HepG2 (cell line): ENCODE results near the gene OR2F1. TPM values are rescaled to one million over a fixed set of nuclear protein-coding genes. Genes with fewer than 3 reads are reported as not detected.
A peak's percentile ranks its signal among the peaks of the same experiment; 100 is the strongest.

ENCODE experiments used
- ATAC-seq: fragments of 200-7000 bp; cut with Tn5 transposase; 3 replicates; pipeline ENCODE4 v1.9.1; 2020; ENCODE audit warnings: mild to moderate bottlenecking, moderate library complexity
- BruUV-seq: library from RNA; stranded (reverse); fragments of 400-500 nt; replicated peaks from 2 replicates; lab custom pipeline; 2021; lab: Mats Ljungman, UMichigan
- CTCF ChIA-PET: fragments of 300-600 bp; formaldehyde crosslinking; extraction: SDS; loops from one replicate; lab custom pipeline; 2021; ENCODE audit warnings: low total read pairs, inconsistent platforms, low intra/inter-chr PET ratio; lab: Yijun Ruan, JAX
- POLR2A ChIA-PET: fragments of 350-600 bp; sonication (Branson Sonifier 250); formaldehyde crosslinking; loops from one replicate; lab custom pipeline; 2020; ENCODE audit warnings: antibody characterized with exemption, inconsistent platforms; lab: Yijun Ruan, JAX
- DNase-seq: peaks from one replicate; pipeline ENCODE4 v3.0.0-alpha.2; 2015; ENCODE audit warnings: low spot score
- FAIRE-seq: peaks from 3 replicates; lab custom pipeline; 2011; peaks lifted over from hg19 to GRCh38; lab: Jason Lieb, UNC
- H2AFZ ChIP-seq: one replicate; pipeline ENCODE4 v1.6.1; 2011; ENCODE audit warnings: low read length, inconsistent platforms
- H3K27ac ChIP-seq: fragments of 300-600 bp; 3 replicates; pipeline ENCODE4 v1.8.0; 2011; ENCODE audit warnings: mixed run types, mild to moderate bottlenecking, mixed read lengths, low read length, inconsistent platforms; ENCODE audit not compliant: insufficient read depth; ENCODE audit errors: extremely low read length
- H3K27me3 ChIP-seq, 2 experiments: fragments of 200-600 bp in 1 of 2; 2 replicates in 1 of 2; 3 replicates in 1 of 2; pipeline versions ENCODE4 v1.6.0 to v1.8.0; 2011; ENCODE audit warnings: low read length in 2 of 2, mild to moderate bottlenecking in 2 of 2, moderate library complexity in 2 of 2, inconsistent platforms in 1 of 2; ENCODE audit not compliant: insufficient read depth in 2 of 2, control insufficient read depth in 1 of 2
- H3K36me3 ChIP-seq, 2 experiments: fragments of 200-600 bp in 1 of 2; replicated peaks in 1 of 2; 2 replicates in 1 of 2; 3 replicates in 1 of 2; pipeline versions ENCODE4 v1.5.1 to v1.8.0; 2011; ENCODE audit warnings: low read length in 2 of 2, inconsistent platforms in 1 of 2; ENCODE audit not compliant: insufficient read depth in 2 of 2, control insufficient read depth in 1 of 2
- H3K4me1 ChIP-seq: 2 replicates; pipeline ENCODE4 v1.5.1; 2012; ENCODE audit warnings: low read length, inconsistent platforms; ENCODE audit not compliant: insufficient read depth
- H3K4me2 ChIP-seq: 2 replicates; pipeline ENCODE4 v1.6.0; 2011; ENCODE audit warnings: low read depth, low read length, inconsistent platforms
- H3K4me3 ChIP-seq, 3 experiments: fragments of 200-600 bp in 1 of 3; sonication (generic), shearing (Covaris generic) in 1 of 3; replicated peaks in 1 of 3; 2 replicates each; pipeline ENCODE4 v1.5.1; 2011 to 2016; ENCODE audit warnings: low read length in 3 of 3, inconsistent platforms in 2 of 3, low read depth in 2 of 3, mild to moderate bottlenecking in 2 of 3, control low read depth in 1 of 3, mixed read lengths in 1 of 3; ENCODE audit not compliant: insufficient read depth in 1 of 3
- H3K79me2 ChIP-seq: one replicate; pipeline ENCODE4 v1.6.1; 2011; ENCODE audit warnings: low read length, inconsistent platforms; ENCODE audit not compliant: insufficient read depth
- H3K9ac ChIP-seq: 2 replicates; pipeline ENCODE4 v1.6.0; 2011; ENCODE audit warnings: mild to moderate bottlenecking, low read depth, low read length, inconsistent platforms; ENCODE audit not compliant: insufficient read depth
- H3K9me3 ChIP-seq: 2 replicates; pipeline ENCODE4 v1.5.1; 2012; ENCODE audit warnings: mild to moderate bottlenecking, low read length
- H4K20me1 ChIP-seq: 2 replicates; pipeline ENCODE4 v1.6.0; 2011; ENCODE audit warnings: inconsistent platforms, mild to moderate bottlenecking, low read length, moderate library complexity; ENCODE audit not compliant: insufficient read depth
- SMARCC2 ChIP-seq: fragments of 450-650 bp; IDR thresholded peaks from 2 replicates; pipeline ENCODE4 v1.6.1; 2017; ENCODE audit warnings: antibody characterized with exemption, mild to moderate bottlenecking
- ZNF616 ChIP-seq: sonication (generic); formaldehyde crosslinking; IDR thresholded peaks from 2 replicates; pipeline ENCODE4 v1.5.0; 2020; ENCODE audit warnings: low read depth, mild to moderate bottlenecking, missing genetic modification reagents
- WGBS: methylation state at CpG from one replicate; pipeline ENCODE4 v1.1.6; 2017; ENCODE audit warnings: low lambda C conversion rate; 5-methylcytosine and 5-hydroxymethylcytosine counted together
- in situ Hi-C: cut with HindIII; loops from 2 replicates; pipeline ENCODE4 v1.10.0; 2017; ENCODE audit warnings: low pct_unique_long_range_greater_than_20kb; ENCODE audit not compliant: extremely low pct_ligation_motif_present
- intact Hi-C: fragments of 100-400 bp; cut with micrococcal nuclease; formaldehyde crosslinking; loops from one replicate; pipeline ENCODE4 v1.10.0; 2022; ENCODE audit not compliant: unreplicated experiment
- polyA plus RNA-seq, 8 experiments: library from polyadenylated mRNA; depleted of rRNA in 3 of 8; stranded (reverse) in 7 of 8; unstranded in 1 of 8; fragments of >200 nt; fragmentation: Illumina TruSeq in 4 of 8; extraction: Trizol in 4 of 8; gene quantifications; 2 replicates each; pipeline versions ENCODE4 v1.2.1 to v1.2.3, GENCODE V29; 2011 to 2016; ENCODE audit warnings: low read depth in 4 of 8, missing spikeins in 1 of 8, mixed read lengths in 1 of 8; ENCODE audit not compliant: insufficient read depth in 1 of 8
- total RNA-seq, 5 experiments: library from RNA; depleted of rRNA; stranded (reverse); fragments of >200 nt; fragmentation: Illumina TruSeq; extraction: Trizol; gene quantifications; 2 replicates each; pipeline ENCODE4 v1.2.3, GENCODE V29; 2016; ENCODE audit warnings: low read depth in 1 of 5
- TF ChIP-seq, protein P1 (sequence below), 2 experiments: sonication (generic) in 1 of 2; formaldehyde crosslinking in 1 of 2; IDR thresholded peaks; 2 replicates each; pipeline versions ENCODE4 v1.4.0 to v1.6.1; 2016 to 2020; ENCODE audit warnings: borderline replicate concordance in 1 of 2, low read depth in 1 of 2, mild to moderate bottlenecking in 1 of 2, missing genetic modification reagents in 1 of 2
- TF ChIP-seq, protein P2 (sequence below): IDR thresholded peaks from 2 replicates; pipeline ENCODE4 v1.6.1; 2018; ENCODE audit warnings: missing genetic modification reagents, mild to moderate bottlenecking, missing compliant biosample characterization
- TF ChIP-seq, protein P3 (sequence below): IDR thresholded peaks from 2 replicates; pipeline ENCODE4 v1.6.1; 2016; ENCODE audit warnings: control low read depth
- TF ChIP-seq, protein P4 (sequence below): sonication (generic); formaldehyde crosslinking; IDR thresholded peaks from 2 replicates; pipeline ENCODE4 v1.9.0; 2022; ENCODE audit warnings: low read depth, missing genetic modification reagents

OR2F1 gene
- total and polyA plus RNA-seq, 2 of the 13 experiments (the other 11 are each of a cell fraction or from before 2014, with no cell fraction given) = 0.36 to 1.5 TPM

DNA sequence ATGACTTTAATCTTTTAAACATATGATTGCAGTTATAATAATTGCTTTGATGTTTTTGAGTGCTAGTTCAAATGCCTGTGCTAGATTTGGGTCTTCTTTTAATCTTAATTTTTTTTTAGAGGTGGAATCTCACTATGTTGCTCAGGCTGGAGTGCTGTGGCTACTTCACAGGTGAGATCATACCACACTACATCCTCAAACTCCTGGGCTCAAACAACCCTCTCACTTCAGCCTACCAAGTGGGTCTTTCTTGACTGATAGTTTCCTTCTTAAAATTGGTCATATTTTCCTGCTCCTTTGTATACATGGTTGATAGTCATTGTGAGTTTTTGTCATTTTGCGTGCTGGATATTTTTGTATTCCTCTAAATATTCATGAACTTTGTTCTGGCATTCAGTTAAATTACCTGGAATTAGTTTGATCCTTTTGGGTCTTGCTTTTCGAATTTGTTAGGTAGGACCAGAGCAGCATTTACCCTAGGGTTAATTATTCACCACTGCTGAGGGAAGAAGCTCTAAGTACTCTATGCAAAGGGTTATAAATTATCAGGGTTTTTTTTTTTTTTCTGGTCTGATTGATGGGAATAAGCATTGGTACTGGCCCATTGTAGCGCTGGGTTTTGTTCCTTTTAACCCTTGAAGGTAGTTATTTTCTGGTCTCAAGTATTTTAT, 40.6 kb upstream of the OR2F1 start (continued):
- TF ChIP-seq, protein P1, sequence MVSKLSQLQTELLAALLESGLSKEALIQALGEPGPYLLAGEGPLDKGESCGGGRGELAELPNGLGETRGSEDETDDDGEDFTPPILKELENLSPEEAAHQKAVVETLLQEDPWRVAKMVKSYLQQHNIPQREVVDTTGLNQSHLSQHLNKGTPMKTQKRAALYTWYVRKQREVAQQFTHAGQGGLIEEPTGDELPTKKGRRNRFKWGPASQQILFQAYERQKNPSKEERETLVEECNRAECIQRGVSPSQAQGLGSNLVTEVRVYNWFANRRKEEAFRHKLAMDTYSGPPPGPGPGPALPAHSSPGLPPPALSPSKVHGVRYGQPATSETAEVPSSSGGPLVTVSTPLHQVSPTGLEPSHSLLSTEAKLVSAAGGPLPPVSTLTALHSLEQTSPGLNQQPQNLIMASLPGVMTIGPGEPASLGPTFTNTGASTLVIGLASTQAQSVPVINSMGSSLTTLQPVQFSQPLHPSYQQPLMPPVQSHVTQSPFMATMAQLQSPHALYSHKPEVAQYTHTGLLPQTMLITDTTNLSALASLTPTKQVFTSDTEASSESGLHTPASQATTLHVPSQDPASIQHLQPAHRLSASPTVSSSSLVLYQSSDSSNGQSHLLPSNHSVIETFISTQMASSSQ (IDR thresholded peaks at IDR 0.05; ENCODE audit: low read depth) = peak; percentile 70
- TF ChIP-seq, protein P1 (CRISPR knock-in tag; IDR thresholded peaks at IDR 0.05; ENCODE audit: borderline replicate concordance) = peak; percentile 65; the same call in 1 of the 2 replicates
- no peak for TF ChIP-seq ZNF616 (CRISPR knock-in tag)
- TF ChIP-seq, protein P2, sequence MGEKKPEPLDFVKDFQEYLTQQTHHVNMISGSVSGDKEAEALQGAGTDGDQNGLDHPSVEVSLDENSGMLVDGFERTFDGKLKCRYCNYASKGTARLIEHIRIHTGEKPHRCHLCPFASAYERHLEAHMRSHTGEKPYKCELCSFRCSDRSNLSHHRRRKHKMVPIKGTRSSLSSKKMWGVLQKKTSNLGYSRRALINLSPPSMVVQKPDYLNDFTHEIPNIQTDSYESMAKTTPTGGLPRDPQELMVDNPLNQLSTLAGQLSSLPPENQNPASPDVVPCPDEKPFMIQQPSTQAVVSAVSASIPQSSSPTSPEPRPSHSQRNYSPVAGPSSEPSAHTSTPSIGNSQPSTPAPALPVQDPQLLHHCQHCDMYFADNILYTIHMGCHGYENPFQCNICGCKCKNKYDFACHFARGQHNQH (CRISPR knock-in tag) = no peak

DNA sequence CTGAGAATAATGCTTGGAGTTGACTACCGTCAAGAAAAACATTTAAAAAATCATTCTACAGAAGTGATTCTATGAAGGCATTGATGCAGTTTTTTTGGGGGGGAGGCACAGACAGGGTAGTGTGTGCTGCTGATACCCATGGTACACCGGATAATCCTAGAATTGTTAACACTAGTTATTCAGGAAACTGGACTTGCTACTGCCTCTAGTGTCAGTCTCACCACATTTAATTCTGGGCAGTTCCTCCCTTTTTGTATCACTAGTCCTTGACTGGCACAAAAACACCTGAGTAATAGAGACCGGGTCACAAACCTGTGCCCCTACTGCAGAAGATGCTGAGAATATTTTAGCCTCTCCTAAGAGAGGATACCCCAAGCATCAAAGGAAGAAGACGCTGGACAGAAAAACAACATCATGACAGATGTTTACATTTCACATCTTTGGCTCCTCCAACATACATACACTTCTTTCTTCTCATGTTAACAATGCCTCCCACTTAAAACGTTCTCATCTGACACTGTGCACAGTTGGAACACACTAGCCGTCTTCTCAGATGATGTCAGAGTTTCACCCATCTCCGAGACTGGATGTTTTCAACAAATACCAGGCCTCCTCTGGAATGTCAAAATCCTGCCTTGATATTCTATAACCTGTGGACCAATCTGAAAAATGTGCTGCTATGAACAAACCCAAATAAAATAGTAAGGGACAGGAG, 39.5 kb upstream of the OR2F1 start:
- Histone ChIP-seq H3K9ac (no peak overlapping the region), H3K4me2 (no peak overlapping the region), H3K79me2 (no peaks in the 10 kb centered on the region), H3K9me3 (no peaks in the 10 kb centered on the region), H3K36me3 (no peaks in the 10 kb centered on the region), H3K27ac (no peak overlapping the region), H2AFZ (no peak overlapping the region), H4K20me1 (no peaks in the 10 kb centered on the region), H3K27me3 (no peaks in the 10 kb centered on the region), H3K4me3 (no peak overlapping the region), H3K4me1 (peaks cover 45% of the 10 kb centered on the region)
- in situ Hi-C loops (loop anchor here (25.0 kb wide), 1 partner anchor 528 kb away; the partner anchor contains the start of gene ZYX), intact Hi-C loops (no loop called here)
- POLR2A ChIA-PET = interaction anchor here (0.7 to 1.5 kb wide), 2 partner anchors 13 to 32 kb away, joined by 3 to 17 read pairs; partner anchors contain the start of gene TCAF1
- ATAC-seq (peak; percentile 67), FAIRE-seq (no peak), DNase-seq (no peak)
- 80% methylated on average over 7 of the region's 7 CpGs for WGBS
- TF ChIP-seq, protein P3, sequence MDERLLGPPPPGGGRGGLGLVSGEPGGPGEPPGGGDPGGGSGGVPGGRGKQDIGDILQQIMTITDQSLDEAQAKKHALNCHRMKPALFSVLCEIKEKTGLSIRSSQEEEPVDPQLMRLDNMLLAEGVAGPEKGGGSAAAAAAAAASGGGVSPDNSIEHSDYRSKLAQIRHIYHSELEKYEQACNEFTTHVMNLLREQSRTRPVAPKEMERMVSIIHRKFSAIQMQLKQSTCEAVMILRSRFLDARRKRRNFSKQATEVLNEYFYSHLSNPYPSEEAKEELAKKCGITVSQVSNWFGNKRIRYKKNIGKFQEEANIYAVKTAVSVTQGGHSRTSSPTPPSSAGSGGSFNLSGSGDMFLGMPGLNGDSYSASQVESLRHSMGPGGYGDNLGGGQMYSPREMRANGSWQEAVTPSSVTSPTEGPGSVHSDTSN (CRISPR knock-in tag) = no peak
- TF ChIP-seq SMARCC2 = no peak
- TF ChIP-seq, protein P4, sequence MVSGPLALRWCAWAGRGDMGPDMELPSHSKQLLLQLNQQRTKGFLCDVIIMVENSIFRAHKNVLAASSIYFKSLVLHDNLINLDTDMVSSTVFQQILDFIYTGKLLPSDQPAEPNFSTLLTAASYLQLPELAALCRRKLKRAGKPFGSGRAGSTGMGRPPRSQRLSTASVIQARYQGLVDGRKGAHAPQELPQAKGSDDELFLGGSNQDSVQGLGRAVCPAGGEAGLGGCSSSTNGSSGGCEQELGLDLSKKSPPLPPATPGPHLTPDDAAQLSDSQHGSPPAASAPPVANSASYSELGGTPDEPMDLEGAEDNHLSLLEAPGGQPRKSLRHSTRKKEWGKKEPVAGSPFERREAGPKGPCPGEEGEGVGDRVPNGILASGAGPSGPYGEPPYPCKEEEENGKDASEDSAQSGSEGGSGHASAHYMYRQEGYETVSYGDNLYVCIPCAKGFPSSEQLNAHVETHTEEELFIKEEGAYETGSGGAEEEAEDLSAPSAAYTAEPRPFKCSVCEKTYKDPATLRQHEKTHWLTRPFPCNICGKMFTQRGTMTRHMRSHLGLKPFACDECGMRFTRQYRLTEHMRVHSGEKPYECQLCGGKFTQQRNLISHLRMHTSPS (CRISPR knock-in tag) = no peak
- no TSS peak for BruUV-seq
- CTCF ChIA-PET = no interaction called here
